Effector memory CD8-positive, alpha-beta T cell (primary cell): Measurements from ENCODE around the gene MYO9B.
A peak's percentile ranks its signal among the peaks of the same experiment; 100 is the strongest.
"Not testable (repeated sequence)": the region's sequence is repeated elsewhere in the genome, so short reads cannot be mapped to it uniquely, and the experiment has no call there.

ENCODE experiments used
- ATAC-seq: fragments of 150-1000 bp; cut with Tn5 transposase; replicated peaks from 2 replicates; pipeline ENCODE4 v1.10.0; 2021; ENCODE audit warnings: mild to moderate bottlenecking, moderate library complexity
- DNase-seq, 3 experiments: peaks; one replicate each; pipeline ENCODE4 v3.0.0; 2021
- H3K27ac Mint-ChIP-seq, 2 donors: one replicate each; pipeline ENCODE4 v1.8.0; 2022; ENCODE audit warnings: mild to moderate bottlenecking in 2 of 2, mixed read lengths in 2 of 2, moderate library complexity in 2 of 2
- H3K27me3 Mint-ChIP-seq, 2 donors: one replicate each; pipeline ENCODE4 v1.8.0; 2022; ENCODE audit warnings: mixed read lengths in 2 of 2
- H3K36me3 Mint-ChIP-seq: one replicate; pipeline ENCODE4 v1.8.0; 2022; ENCODE audit warnings: mild to moderate bottlenecking, moderate library complexity, mixed read lengths; ENCODE audit not compliant: insufficient read depth
- H3K4me1 Mint-ChIP-seq, 2 donors: one replicate each; pipeline ENCODE4 v1.8.0; 2022; ENCODE audit warnings: low read depth in 2 of 2, mixed read lengths in 2 of 2
- H3K4me3 Mint-ChIP-seq, 2 donors: one replicate each; pipeline ENCODE4 v1.8.0; 2022; ENCODE audit warnings: mild to moderate bottlenecking in 2 of 2, mixed read lengths in 2 of 2, moderate library complexity in 2 of 2
- H3K9me3 Mint-ChIP-seq, 2 donors: one replicate each; pipeline ENCODE4 v1.8.0; 2022; ENCODE audit warnings: mixed read lengths in 2 of 2

MYO9B gene

GRCh38 chr19:17137417-17137816, 61.8 kb downstream of the MYO9B start:
- Mint-ChIP-seq H3K4me1 (peaks cover 11 to 23% of the 10 kb centered on the region in 2 donors), H3K36me3 (peaks cover 32% of the 10 kb centered on the region), H3K27ac (no peak overlapping the region), H3K27me3 (no peaks in the 10 kb centered on the region), H3K9me3 (no peaks in the 10 kb centered on the region), H3K4me3 (no peak overlapping the region)
- no peak for ATAC-seq
- no peak for DNase-seq

- peaks cover 33% of the 10 kb centered on the region for H3K36me3 Mint-ChIP-seq
- H3K27ac Mint-ChIP-seq, H3K27me3 Mint-ChIP-seq, H3K4me3 Mint-ChIP-seq, DNase-seq, H3K9me3 Mint-ChIP-seq: not testable (repeated sequence)
- ATAC-seq, result peak; percentile 21
- peaks cover 12 to 24% of the 10 kb centered on the region in 2 donors for H3K4me1 Mint-ChIP-seq
Measured at GRCh38 chr19:17138052-17138846, 62.7 kb downstream of the MYO9B start.

DNA sequence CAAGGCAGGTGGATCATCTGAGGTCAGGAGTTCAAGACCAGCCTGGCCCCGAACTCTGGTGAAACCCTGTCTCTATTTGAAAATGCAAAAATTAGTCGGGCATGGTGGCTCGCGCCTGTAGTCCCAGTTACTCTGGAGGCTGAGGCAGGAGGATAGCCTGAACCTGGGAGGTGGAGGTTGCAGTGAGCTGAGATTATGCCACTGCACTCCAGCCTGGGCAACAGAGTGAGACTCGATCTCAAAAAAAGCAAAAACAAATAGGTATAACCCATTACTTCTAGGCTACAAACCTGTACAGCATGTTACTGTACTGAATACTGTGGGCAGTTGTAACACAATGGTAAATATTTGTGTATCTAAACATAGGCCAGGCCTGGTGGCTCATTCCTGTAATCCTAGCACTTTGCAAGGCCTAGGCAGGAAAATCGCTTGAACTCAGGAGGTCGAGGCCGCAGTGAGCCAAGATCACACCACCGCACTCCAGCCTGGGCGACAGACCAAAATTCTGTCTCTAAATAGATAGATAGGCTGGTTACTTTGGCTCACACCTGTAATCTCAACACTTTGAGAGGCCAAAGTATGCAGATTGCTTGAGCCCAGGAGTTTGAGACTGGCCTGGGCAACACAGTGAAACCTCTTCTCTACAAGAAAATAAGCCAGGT, 63.5 kb downstream of the MYO9B start:
- no peak overlapping the region for H3K4me3 Mint-ChIP-seq
- H3K4me1 Mint-ChIP-seq, result peaks cover 11 to 18% of the 10 kb centered on the region in 2 donors
- peaks cover 29% of the 10 kb centered on the region for H3K36me3 Mint-ChIP-seq
- H3K27ac Mint-ChIP-seq, result no peak overlapping the region
- DNase-seq, result no peak
- no peak for ATAC-seq
- no peaks in the 10 kb centered on the region for H3K27me3 Mint-ChIP-seq
- H3K9me3 Mint-ChIP-seq, result no peaks in the 10 kb centered on the region

DNA sequence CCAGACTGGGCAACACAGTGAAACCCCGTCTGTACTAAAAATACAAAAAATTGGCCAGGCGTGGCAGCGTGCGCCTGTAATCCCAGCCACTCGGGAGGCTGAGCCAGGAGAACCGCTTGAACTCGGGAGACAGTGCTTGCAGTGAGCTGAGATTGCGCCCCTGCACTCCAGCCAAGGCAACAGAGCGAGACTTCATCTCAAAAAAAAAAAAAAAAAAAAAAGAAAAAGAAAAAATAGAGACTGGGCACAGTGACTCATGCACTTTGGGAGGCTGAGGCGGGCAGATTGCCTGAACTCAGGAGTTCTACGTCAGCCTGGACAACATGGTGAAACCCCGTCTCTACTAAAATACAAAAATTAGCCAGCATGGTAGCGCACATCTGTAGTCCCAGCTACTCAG, 69.2 kb downstream of the MYO9B start:
- H3K9me3 Mint-ChIP-seq, H3K4me3 Mint-ChIP-seq, ATAC-seq, H3K27me3 Mint-ChIP-seq, DNase-seq: not testable (repeated sequence)
- peaks cover 51% of the 10 kb centered on the region for H3K36me3 Mint-ChIP-seq
- H3K27ac Mint-ChIP-seq, result peak overlapping the region in 1 of 2 donors; percentile 70
- peaks cover 9 to 20% of the 10 kb centered on the region in 2 donors for H3K4me1 Mint-ChIP-seq

DNA sequence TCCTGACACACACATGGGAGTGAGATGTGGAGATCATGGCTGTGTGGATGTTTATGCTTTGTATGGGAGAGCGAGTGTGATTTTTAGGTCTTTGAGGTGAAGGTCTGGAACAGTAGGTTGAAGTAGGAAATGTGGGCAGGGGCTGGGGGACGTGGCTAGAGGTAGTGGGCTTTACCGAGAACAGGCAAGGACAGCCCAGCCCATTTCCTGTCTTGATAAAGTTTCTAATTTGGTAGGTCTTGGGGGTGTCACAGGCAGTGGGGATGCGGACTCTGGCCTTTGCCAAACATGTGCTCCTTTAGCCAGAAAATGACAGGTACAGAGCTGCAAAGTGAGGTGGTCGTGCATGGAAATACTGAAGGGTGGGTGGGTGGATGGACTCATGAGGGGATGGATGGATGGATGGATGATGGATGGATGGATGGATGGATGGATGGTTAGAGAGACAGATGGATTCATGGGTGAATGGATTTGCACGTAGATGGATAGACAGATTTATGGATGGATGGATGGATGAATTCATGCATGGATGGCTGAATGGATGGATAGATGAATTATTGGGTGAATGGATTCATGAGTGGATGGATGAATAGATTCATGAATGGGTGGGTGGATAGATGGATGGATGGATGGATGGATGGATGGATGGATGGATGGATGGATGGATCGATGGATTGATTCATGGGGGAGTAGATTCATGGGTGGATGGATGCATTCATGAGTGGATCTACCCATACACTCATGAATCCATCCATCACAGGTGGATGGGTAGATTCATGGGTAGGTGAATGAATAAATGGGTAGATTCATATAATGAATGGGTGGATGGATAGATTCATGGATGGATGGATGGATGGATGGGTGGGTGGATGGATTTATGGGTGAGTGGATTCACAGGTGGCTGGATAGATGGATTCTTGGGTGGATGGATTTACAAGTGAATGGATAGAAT, 70.2 kb downstream of the MYO9B start:
- H3K4me1 Mint-ChIP-seq, result peaks cover 9 to 20% of the 10 kb centered on the region in 2 donors
- DNase-seq, result no peak
- no peaks in the 10 kb centered on the region for H3K9me3 Mint-ChIP-seq
- no peak overlapping the region for H3K4me3 Mint-ChIP-seq
- H3K36me3 Mint-ChIP-seq, result peaks cover 58% of the 10 kb centered on the region
- ATAC-seq, result no peak
- H3K27ac Mint-ChIP-seq, result no peak overlapping the region
- no peaks in the 10 kb centered on the region for H3K27me3 Mint-ChIP-seq

GRCh38 chr19:17148130-17148529, 72.6 kb downstream of the MYO9B start:
- peaks cover 67% of the 10 kb centered on the region for H3K36me3 Mint-ChIP-seq
- no peak overlapping the region for H3K4me3 Mint-ChIP-seq
- H3K27ac Mint-ChIP-seq, result no peak overlapping the region
- peaks cover 7 to 10% of the 10 kb centered on the region in 2 donors for H3K4me1 Mint-ChIP-seq
- no peak for ATAC-seq
- no peaks in the 10 kb centered on the region for H3K27me3 Mint-ChIP-seq
- no peak for DNase-seq
- H3K9me3 Mint-ChIP-seq, result no peaks in the 10 kb centered on the region

DNA sequence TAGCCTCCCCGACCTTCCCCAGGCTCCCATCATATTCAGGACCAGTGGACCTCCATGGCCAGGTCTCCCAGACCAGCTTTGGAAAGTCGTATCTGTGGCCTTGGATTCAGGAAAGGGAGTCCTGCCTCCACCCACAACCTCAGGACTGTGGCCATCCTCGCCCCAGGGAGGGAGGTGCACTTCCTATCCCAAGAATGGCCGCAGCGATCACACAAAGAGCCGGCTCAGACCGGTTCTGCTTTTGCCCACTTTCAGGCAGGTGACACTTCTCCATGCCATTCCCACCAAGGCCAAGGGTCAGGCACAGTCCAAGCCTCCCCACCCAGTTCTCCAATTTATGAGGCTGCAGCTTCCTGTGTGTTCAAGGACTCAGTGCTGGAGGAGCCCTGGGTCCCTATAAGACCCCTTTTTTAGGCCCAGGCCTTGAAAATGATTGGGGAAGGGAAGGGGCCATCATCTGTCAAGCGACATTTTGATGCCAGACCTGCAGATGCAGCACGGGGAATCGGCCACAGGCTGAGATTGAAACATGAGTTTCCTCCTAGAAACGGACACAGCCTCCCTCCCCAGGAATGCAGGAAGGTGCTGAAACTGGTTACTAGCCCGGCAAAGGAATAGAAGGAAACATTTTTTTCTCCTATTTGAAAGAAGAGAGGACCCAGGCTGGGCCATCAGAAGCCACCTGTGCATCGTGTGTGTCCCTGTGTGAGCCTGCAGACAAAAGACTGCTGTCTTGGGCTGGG, 74.0 kb downstream of the MYO9B start:
- Mint-ChIP-seq H3K27ac (peak overlapping the region in 1 of 2 donors; percentile 16), H3K9me3 (no peaks in the 10 kb centered on the region), H3K4me3 (no peak overlapping the region), H3K4me1 (peaks cover 5 to 7% of the 10 kb centered on the region in 2 donors), H3K36me3 (peaks cover 70% of the 10 kb centered on the region), H3K27me3 (no peaks in the 10 kb centered on the region)
- ATAC-seq, result no peak
- DNase-seq, result no peak

DNA sequence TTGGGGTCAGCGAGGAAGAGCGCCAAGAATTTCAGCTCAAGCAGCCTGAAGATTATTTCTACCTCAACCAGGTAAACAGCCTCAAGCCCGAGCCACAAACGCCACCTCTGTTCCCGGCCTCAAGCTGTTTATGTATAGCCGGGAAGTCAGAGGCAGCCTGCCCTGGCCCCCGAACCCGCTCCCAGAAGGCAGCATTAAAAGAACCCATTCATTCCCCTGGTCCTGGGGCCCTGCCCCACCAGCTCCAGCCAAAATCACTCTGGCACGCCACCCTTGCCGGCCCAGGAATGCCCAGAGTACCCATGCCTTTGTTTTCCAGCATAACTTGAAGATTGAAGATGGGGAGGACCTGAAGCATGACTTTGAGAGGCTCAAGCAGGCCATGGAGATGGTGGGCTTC, 78.4 kb downstream of the MYO9B start:
- Mint-ChIP-seq H3K36me3 (peaks cover 90% of the 10 kb centered on the region), H3K9me3 (no peaks in the 10 kb centered on the region), H3K4me3 (no peak overlapping the region), H3K27me3 (no peaks in the 10 kb centered on the region), H3K4me1 (peaks cover 0 to 5% of the 10 kb centered on the region in 2 donors), H3K27ac (no peak overlapping the region)
- ATAC-seq (no peak), DNase-seq (no peak)

GRCh38 chr19:17155251-17155650, 79.7 kb downstream of the MYO9B start:
- DNase-seq (no peak), ATAC-seq (no peak)
- H3K9me3 Mint-ChIP-seq, result no peaks in the 10 kb centered on the region
- H3K4me1 Mint-ChIP-seq, result peaks cover 0 to 8% of the 10 kb centered on the region in 2 donors
- H3K27me3 Mint-ChIP-seq, result no peaks in the 10 kb centered on the region
- no peak overlapping the region for H3K4me3 Mint-ChIP-seq
- peaks cover 95% of the 10 kb centered on the region for H3K36me3 Mint-ChIP-seq
- peak overlapping the region in 1 of 2 donors; percentile 17 for H3K27ac Mint-ChIP-seq

DNA sequence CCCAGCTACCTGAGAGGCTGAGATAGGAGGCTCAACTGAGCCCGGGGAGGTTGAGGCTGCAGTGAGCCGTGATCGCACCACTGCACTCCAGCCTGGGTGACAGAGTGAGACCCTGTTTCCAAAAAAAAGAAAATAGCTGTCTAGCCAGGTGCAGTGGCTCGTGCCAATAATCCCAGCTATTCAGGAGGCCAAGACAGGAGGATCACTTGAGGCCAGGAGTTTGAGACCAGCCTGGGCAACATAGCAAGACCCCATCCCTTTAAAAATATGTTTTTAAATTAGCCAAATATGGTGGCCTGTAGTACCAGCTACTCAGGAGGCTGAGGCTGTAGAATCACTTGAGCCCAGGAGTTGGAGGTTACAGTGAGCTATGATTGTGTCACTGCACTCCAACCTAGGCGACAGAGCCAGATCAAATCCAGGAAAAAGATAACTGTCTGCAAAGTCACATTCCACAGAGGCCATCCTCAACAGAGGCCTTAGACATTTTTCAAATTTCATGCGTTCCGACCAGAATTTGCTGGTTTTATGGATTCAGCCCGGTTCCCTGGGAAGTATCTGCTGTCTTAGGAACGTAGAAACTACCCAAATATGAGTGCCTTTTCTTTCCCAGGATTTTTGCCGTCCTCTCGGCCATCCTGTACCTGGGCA, 80.8 kb downstream of the MYO9B start:
- Mint-ChIP-seq H3K9me3 (no peaks in the 10 kb centered on the region), H3K27me3 (no peaks in the 10 kb centered on the region), H3K36me3 (peaks cover 94% of the 10 kb centered on the region), H3K27ac (no peak overlapping the region), H3K4me3 (no peak overlapping the region), H3K4me1 (peaks cover 6 to 10% of the 10 kb centered on the region in 2 donors)
- DNase-seq (no peak), ATAC-seq (no peak)

GRCh38 chr19:17156947-17157302, 81.3 kb downstream of the MYO9B start:
- Mint-ChIP-seq H3K4me3 (no peak overlapping the region), H3K36me3 (peaks cover 94% of the 10 kb centered on the region), H3K4me1 (peaks cover 6 to 8% of the 10 kb centered on the region in 2 donors), H3K27me3 (no peaks in the 10 kb centered on the region), H3K27ac (peak overlapping the region in 1 of 2 donors; percentile 22), H3K9me3 (no peaks in the 10 kb centered on the region)
- DNase-seq (no peak), ATAC-seq (no peak)

DNA sequence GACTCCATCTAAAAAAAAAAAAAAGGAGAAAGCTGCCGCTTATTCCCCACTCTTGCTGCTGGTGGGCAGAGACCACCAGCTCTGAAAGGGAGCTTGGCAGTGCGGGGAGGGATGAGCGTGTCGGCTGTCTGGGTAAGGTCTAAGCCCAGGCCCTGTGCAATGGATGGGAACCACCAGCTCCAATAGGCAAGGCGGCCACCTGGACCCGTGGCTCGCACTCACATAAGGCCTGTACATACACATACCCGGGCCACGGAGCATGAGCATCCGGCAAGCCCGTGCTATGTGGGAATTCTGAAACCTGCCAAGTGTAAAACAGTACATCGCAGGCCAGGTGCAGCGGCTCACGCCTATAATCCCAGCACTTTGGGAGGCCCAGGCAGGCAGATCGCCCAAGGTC, 83.0 kb downstream of the MYO9B start:
- DNase-seq (no peak), ATAC-seq (no peak)
- Mint-ChIP-seq H3K9me3 (no peaks in the 10 kb centered on the region), H3K4me1 (peaks cover 6 to 8% of the 10 kb centered on the region in 2 donors), H3K27me3 (no peaks in the 10 kb centered on the region), H3K27ac (no peak overlapping the region), H3K36me3 (peaks cover 94% of the 10 kb centered on the region), H3K4me3 (no peak overlapping the region)
